ENCODE results near the gene HADHA. TPM values are rescaled to one million over a fixed set of nuclear protein-coding genes. Genes with fewer than 3 reads are reported as not detected.

HADHA gene
- polyA plus RNA-seq, 1 of the 3 experiments (the other 2 are of a cell fraction) = 64.3 TPM

DNA sequence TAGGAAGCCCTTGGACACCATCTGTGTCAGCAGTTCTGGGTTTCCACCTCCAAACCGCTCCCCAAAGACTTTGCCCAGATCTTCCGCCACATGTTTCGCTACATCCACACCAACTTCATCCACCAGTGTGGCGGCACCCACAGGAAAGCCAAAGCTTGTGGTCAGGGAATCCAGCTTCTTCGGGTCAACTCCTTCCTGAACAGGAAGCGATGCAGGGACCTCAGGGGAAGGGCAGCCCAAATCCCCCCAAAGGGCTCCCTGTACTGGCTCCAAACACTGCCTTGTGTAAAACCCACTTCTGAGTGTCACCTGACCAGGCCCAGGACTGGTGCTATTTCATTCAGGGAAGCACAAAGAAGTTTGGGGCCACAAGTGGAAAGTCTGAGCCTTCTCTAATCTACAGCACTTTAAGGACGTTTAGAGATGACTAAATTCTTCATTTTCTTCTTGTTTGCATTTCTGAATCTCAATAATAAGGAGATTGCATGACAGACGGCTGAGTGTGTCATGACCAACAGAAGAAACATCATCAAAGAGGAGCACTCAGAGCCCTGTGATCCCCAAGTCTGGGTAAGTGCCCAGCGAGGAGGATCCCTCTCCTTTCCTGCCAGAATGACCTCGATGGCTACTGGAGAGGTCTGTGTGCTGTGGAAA is 50.7 kb downstream of the HADHA start:
- H3K4me3 ChIP-seq (ENCODE audit: low read depth in 2 of 2, low read length in 1 of 2) = no peak overlapping the region
- no peak overlapping the region for H3K4me2 ChIP-seq
- ChIA-PET CTCF (no interaction called here), POLR2A (interaction anchor here (0.6 to 1.0 kb wide), 2 partner anchors 9 to 41 kb away, joined by 3 read pairs; no protein-coding TSS in a partner anchor)
- H2AFZ ChIP-seq (ENCODE audit: low read depth) = no peak overlapping the region
- H4K20me1 ChIP-seq (ENCODE audit: insufficient read depth) = no peaks in the 10 kb centered on the region
- H3K79me2 ChIP-seq (ENCODE audit: insufficient read depth) = no peaks in the 10 kb centered on the region
- H3K27me3 ChIP-seq (ENCODE audit: insufficient read depth) = no peaks in the 10 kb centered on the region
- no peak for TF ChIP-seq YY1 (IDR thresholded peaks at IDR 0.05; ENCODE audit: low read depth)
- no peak for TF ChIP-seq SMC3 (IDR thresholded peaks at IDR 0.05; ENCODE audit: low read depth, low read length)
- no peak for TF ChIP-seq NFIC (IDR thresholded peaks at IDR 0.05; ENCODE audit: borderline replicate concordance)
- TF ChIP-seq MXI1 (IDR thresholded peaks at IDR 0.05; ENCODE audit: low read depth, low read length) = no peak
- TF ChIP-seq RFX5 (IDR thresholded peaks at IDR 0.05; ENCODE audit: low read length) = no peak
- no peak for TF ChIP-seq TEAD4 (IDR thresholded peaks at IDR 0.05; ENCODE audit: borderline replicate concordance, insufficient read depth)
- no peak for TF ChIP-seq TAF1 (IDR thresholded peaks at IDR 0.05; ENCODE audit: borderline replicate concordance, low read depth, low read length)
- TF ChIP-seq, protein P1, sequence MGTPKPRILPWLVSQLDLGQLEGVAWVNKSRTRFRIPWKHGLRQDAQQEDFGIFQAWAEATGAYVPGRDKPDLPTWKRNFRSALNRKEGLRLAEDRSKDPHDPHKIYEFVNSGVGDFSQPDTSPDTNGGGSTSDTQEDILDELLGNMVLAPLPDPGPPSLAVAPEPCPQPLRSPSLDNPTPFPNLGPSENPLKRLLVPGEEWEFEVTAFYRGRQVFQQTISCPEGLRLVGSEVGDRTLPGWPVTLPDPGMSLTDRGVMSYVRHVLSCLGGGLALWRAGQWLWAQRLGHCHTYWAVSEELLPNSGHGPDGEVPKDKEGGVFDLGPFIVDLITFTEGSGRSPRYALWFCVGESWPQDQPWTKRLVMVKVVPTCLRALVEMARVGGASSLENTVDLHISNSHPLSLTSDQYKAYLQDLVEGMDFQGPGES (IDR thresholded peaks at IDR 0.05; ENCODE audit: low read depth, low read length) = no peak
- TF ChIP-seq GATA2 (CRISPR knock-in tag; IDR thresholded peaks at IDR 0.05) = no peak
- TF ChIP-seq RAD21 (IDR thresholded peaks at IDR 0.05; ENCODE audit: low read length) = no peak
- TF ChIP-seq FOSL2 (IDR thresholded peaks at IDR 0.05; ENCODE audit: borderline replicate concordance, low read depth) = no peak
- H3K27ac ChIP-seq (ENCODE audit: low read depth in 2 of 2, low read length in 1 of 2) = no peak overlapping the region
- 91% methylated on average over 10 of the region's 10 CpGs for WGBS (ENCODE audit: low lambda C conversion rate)
- H3K9ac ChIP-seq = no peak overlapping the region
- no peaks in the 10 kb centered on the region for H3F3A ChIP-seq (replicated peaks; ENCODE audit: insufficient read depth)
- peaks cover 60 to 67% of the 10 kb centered on the region in 2 experiments for H3K36me3 ChIP-seq (replicated peaks in 1 of 2; ENCODE audit: control insufficient read depth in 1 of 2, insufficient read depth in 2 of 2, low read length in 1 of 2)
- no peaks in the 10 kb centered on the region for H3K9me2 ChIP-seq
- no peaks in the 10 kb centered on the region; a peak in 1 of 4 replicates for H3K4me1 ChIP-seq (ENCODE audit: control insufficient read depth in 1 of 2, insufficient read depth in 2 of 2, low read depth in 1 of 2, low read length in 1 of 2)
- no peaks in the 10 kb centered on the region for H3K9me3 ChIP-seq
- DNase-seq = no peak

DNA sequence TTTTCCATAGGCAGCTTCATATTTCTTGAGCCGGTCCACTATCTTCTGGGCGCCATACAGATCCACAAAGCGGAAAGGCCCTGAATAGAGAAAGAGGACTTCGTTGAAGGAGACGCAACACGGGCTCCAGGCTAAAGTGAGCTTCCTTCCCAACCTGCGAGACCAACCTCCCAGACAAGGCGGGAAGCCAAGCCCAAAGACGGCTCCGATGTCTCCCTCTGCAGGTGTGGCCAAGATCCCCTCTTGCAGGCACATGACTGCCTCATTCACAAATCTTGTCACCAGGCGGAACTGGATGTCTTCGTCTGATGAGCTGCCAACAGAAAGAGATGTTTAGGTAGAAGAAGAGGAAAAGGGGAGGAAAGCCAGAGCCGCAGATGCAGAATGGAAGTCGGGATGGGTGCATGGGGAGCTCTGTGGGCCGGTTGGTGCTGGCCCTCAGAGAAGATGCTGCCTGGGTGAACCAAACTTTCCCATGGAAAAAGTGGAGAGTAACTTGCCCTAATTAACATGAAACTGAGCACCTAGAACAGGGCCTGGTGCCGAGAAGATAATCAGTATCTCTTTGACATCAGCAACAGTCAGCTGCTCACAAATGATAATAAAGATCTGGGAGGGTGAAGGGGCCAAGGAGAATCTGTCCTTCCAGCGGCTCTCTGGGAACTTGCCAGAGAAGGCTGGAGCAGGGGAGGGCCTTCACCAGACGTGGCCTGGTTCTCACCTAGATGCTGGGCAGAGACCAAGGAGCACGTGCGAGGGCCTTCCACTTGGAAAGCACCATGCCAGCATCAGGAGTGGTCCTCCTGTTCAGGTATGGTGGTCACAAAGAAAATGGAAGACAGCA is 52.9 kb downstream of the HADHA start:
- DNase-seq = peak; percentile 16
- no peaks in the 10 kb centered on the region for H3K9me3 ChIP-seq
- H3K36me3 ChIP-seq (replicated peaks in 1 of 2; ENCODE audit: control insufficient read depth in 1 of 2, insufficient read depth in 2 of 2, low read length in 1 of 2) = peaks cover 42 to 51% of the 10 kb centered on the region in 2 experiments
- no peaks in the 10 kb centered on the region for H3K9me2 ChIP-seq
- no peak overlapping the region for H3K4me3 ChIP-seq (ENCODE audit: low read depth in 2 of 2, low read length in 1 of 2)
- no peak overlapping the region for H2AFZ ChIP-seq (ENCODE audit: low read depth)
- no peaks in the 10 kb centered on the region for H3K79me2 ChIP-seq (ENCODE audit: insufficient read depth)
- no peaks in the 10 kb centered on the region; a peak in 1 of 4 replicates for H3K4me1 ChIP-seq (ENCODE audit: control insufficient read depth in 1 of 2, insufficient read depth in 2 of 2, low read depth in 1 of 2, low read length in 1 of 2)
- ChIA-PET CTCF (interaction anchor here (0.6 kb wide), 1 partner anchor 204 kb away, joined by 3 read pairs; no protein-coding TSS in a partner anchor), POLR2A (interaction anchor here (0.9 kb wide), 1 partner anchor 8 kb away, joined by 3 read pairs; no protein-coding TSS in a partner anchor)
- no peak overlapping the region for H3K9ac ChIP-seq
- no peaks in the 10 kb centered on the region for H4K20me1 ChIP-seq (ENCODE audit: insufficient read depth)
- WGBS (ENCODE audit: low lambda C conversion rate) = 92% methylated on average over 20 of the region's 20 CpGs
- H3K4me2 ChIP-seq = no peak overlapping the region
- H3K27ac ChIP-seq (ENCODE audit: low read depth in 2 of 2, low read length in 1 of 2) = no peak overlapping the region
- H3K27me3 ChIP-seq (ENCODE audit: insufficient read depth) = no peaks in the 10 kb centered on the region
- H3F3A ChIP-seq (replicated peaks; ENCODE audit: insufficient read depth) = no peaks in the 10 kb centered on the region
- TF ChIP-seq RFX5 (IDR thresholded peaks at IDR 0.05; ENCODE audit: low read length) = no peak
- no peak for TF ChIP-seq NFIC (IDR thresholded peaks at IDR 0.05; ENCODE audit: borderline replicate concordance)
- TF ChIP-seq, protein P1 (IDR thresholded peaks at IDR 0.05; ENCODE audit: low read depth, low read length) = no peak
- TF ChIP-seq GATA2 (CRISPR knock-in tag; IDR thresholded peaks at IDR 0.05) = no peak
- no peak for TF ChIP-seq MXI1 (IDR thresholded peaks at IDR 0.05; ENCODE audit: low read depth, low read length)
- no peak for TF ChIP-seq GABPA (IDR thresholded peaks at IDR 0.05; ENCODE audit: low read depth)
- no peak for TF ChIP-seq CHD2 (IDR thresholded peaks at IDR 0.05; ENCODE audit: low read length, partially characterized antibody)
- TF ChIP-seq, protein P2, sequence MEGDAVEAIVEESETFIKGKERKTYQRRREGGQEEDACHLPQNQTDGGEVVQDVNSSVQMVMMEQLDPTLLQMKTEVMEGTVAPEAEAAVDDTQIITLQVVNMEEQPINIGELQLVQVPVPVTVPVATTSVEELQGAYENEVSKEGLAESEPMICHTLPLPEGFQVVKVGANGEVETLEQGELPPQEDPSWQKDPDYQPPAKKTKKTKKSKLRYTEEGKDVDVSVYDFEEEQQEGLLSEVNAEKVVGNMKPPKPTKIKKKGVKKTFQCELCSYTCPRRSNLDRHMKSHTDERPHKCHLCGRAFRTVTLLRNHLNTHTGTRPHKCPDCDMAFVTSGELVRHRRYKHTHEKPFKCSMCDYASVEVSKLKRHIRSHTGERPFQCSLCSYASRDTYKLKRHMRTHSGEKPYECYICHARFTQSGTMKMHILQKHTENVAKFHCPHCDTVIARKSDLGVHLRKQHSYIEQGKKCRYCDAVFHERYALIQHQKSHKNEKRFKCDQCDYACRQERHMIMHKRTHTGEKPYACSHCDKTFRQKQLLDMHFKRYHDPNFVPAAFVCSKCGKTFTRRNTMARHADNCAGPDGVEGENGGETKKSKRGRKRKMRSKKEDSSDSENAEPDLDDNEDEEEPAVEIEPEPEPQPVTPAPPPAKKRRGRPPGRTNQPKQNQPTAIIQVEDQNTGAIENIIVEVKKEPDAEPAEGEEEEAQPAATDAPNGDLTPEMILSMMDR (IDR thresholded peaks at IDR 0.05) = no peak
- TF ChIP-seq JUND (IDR thresholded peaks at IDR 0.05) = no peak
- TF ChIP-seq EZH2phosphoT487 (IDR thresholded peaks at IDR 0.05; ENCODE audit: borderline replicate concordance, low read depth) = no peak
- TF ChIP-seq TEAD4 (IDR thresholded peaks at IDR 0.05; ENCODE audit: borderline replicate concordance, insufficient read depth) = no peak
- TF ChIP-seq RCOR1 (IDR thresholded peaks at IDR 0.05; ENCODE audit: low read length) = no peak
- TF ChIP-seq SMC3 (IDR thresholded peaks at IDR 0.05; ENCODE audit: low read depth, low read length) = no peak
- TF ChIP-seq TAF1 (IDR thresholded peaks at IDR 0.05; ENCODE audit: borderline replicate concordance, low read depth, low read length) = no peak
- no peak for TF ChIP-seq FOSL2 (IDR thresholded peaks at IDR 0.05; ENCODE audit: borderline replicate concordance, low read depth)

Data from SK-N-SH (cell line).